ENCODE measurements around the gene ETF1.

Gene ETF1

GRCh38 chr5:138542956-138543729, at the start of gene ETF1:
Gene ETF1, minus strand, starts transcription at chr5:138543236. Its CDS starts 318 bp downstream, at chr5:138542918.
- DNase-seq (ENCODE audit: low read depth), result peak; percentile 99

DNA sequence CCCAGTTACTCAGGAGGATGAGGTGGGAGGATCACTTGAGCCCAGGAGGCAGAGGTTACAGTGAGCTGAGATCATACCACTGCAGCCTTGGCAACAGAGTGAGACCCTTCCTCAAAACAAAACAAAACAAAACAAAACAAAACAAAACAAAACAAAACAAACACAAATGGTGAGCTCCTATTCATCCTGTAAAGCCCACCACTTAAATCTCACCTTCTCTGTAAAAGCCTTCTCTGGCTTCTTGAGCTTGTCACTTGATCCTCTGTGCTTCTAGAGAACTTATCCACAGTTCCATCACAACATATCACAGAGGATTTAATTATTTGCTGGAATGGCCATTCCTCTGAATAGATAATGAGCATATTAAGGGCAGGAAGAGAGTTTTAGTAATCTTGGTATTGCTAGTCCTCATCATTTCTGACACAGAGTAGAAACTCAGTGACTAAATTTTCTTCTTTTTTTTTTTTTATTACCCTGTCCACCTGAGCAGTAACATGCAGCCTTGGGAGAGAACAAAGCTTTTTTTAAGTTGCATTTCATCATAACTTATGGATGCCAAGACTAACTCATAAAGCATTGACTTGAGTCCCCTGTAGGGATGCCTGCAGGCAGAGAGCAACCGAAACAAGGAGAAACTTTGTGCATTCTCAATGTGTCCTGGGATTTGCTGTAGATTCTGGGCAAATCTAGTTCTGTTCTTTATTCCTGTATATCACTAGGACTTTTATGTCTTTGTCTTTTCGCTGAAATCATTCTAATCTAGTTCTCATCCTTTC, 45.2 kb upstream of the ETF1 start:
- no peak for DNase-seq (ENCODE audit: low read depth)

DNA sequence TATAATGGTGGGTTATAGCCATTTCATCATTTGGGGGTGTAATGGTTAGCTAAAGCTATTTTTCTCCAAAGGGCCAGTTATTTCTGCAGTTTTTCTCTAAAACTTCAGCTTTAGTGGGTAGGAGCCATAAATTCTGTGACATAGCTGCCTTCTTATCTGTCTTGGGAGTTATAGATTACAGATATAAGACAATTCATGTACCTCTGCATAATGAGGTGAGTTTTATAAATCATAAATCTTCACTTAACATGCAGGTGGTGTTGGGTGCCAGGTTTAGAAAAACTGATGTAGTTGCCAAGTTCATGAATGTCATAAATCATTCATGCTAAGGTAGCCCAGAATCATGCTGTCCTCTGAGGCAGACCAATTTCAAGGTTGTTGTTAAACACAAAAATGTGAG, 42.1 kb upstream of the ETF1 start:
- DNase-seq (ENCODE audit: low read depth), result no peak

DNA sequence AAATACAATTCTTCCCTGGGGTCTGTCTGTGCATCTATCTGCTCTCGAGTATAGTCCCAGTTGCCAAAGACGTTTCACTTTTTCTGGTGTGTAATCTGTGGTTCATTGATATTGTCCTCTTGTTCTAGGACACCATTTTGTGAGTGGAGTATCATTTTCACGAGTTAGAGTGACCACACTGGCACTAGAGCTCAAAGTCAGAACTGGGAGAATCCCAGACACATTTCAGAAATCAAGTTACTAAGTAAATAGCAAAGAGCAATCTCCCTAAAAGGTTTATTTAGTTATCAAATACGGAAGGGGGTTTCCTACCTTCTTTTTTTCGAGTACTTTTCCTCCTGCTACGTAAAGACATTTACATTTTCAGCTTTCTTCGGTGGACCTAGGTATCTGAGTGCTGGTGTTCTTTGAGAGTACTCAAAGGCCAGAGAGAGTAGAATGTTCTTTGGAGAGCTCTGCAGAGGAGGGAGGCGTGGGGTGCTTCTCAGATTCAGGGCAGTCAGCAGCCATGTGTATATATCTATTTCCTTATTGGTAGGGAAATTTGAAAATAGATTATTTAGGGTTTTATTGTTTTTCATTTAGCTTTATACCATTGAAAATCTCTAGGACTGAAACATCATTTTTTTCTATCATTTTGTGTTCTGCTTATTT, 41.1 kb upstream of the ETF1 start:
- no peak for DNase-seq (ENCODE audit: low read depth)

DNA sequence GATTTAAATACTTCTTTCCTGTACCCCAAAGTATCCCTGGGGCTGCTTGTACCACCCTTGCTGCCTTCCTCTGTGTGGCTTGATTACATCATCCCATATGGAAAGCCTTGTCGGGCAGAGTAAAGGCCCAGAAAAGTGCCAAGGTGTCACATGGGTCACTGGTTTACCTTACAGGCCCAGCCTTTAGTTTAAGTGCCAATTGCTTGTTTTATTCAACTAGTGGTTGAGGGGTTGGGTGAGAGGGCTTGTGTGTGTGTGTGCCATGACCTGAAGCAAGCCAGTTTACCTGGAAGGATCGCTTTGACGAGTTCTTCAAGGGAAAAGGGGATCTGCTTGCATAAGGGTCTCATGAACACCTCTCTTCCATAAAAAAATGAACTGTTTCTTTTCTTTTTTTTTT, 39.9 kb upstream of the ETF1 start:
- DNase-seq (ENCODE audit: low read depth), result no peak

- no peak for DNase-seq (ENCODE audit: low read depth)
Observed at GRCh38 chr5:138580777-138581176, 37.7 kb upstream of the ETF1 start.

- DNase-seq (ENCODE audit: low read depth), result no peak
Observed at GRCh38 chr5:138580001-138580400, 37.0 kb upstream of the ETF1 start.

DNA sequence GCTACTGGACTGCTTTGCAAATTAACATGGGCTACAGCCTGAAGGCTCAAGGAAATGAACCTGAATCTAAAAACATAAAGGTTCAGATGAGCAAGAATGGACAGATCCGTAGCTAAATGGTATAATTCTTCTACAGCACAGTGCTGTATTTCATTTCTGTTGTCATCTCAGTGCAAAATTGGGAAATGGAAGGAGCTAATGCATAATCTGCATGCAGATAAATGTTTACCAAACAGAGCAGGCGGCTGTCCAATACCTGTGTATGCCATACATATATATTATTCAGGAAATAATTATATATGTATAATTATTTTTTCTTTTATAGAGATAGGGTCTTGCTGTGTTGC, 36.5 kb upstream of the ETF1 start:
- no peak for DNase-seq (ENCODE audit: low read depth)

DNA sequence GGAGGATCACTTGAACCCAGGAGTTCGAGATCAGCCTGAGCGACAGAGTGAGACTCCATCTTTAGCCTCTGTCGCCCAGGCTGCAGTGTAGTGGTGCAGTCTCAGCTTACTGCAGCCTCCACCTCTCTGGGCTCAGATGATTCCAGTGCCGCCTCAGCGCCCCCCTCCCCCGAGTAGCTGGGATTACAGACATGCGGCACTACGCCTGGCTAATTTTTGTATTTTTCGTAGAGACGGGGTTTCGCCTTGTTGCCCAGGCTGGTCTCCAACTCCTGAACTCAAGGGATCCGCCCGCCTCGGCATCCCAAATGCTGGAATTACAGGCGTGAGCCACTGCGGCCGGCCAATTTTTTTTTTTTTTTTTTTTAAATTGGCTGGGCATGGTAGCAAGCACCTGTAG, 34.4 kb upstream of the ETF1 start:
- no peak for DNase-seq (ENCODE audit: low read depth)

DNA sequence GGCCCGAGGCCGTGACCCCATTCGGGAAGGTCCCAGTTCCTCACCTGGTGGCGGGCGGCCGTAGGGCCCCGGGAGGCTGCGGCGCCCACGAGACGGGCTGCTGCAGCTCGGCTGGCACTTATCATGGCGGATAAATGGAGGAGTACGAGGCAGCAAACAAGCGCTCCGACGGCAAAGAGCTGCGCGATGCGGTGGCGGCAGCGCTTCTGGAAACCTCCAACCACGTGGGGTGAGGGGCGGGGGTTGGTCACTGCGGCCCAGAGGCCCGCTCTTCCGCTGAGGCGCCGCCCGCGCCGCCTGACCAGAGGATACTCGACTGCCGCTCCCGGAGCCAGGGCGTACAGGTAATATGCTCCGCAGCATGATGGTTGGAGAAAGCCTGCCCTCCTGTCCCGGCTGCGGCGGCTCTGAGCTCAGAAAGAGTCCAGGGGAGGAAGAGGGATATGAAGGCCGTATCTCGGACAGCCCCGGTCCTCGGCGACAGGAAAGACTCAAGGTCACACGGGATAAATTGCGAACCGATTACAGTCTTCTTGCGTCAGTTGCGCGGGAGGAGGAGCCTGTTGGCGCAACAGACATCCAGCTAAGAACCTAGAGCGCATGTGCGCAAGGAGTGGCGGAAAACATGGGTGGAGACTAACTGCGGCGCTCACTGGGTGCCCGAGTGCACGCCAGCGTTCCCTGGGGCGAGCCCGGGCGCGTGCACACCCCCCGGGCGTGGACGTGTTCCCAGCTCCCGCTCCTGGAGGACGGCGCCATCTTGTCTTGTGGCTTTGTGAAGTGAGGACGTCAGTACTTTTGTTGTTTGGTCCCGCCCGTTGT, 32.4 kb upstream of the ETF1 start, which contains the start of gene HSPA9:
Gene HSPA9, minus strand, starts transcription at position 208 of the 822 bp plus-strand sequence. Its CDS starts 83 bp downstream, at position 125.
- peak; percentile 93 for DNase-seq (ENCODE audit: low read depth)

DNA sequence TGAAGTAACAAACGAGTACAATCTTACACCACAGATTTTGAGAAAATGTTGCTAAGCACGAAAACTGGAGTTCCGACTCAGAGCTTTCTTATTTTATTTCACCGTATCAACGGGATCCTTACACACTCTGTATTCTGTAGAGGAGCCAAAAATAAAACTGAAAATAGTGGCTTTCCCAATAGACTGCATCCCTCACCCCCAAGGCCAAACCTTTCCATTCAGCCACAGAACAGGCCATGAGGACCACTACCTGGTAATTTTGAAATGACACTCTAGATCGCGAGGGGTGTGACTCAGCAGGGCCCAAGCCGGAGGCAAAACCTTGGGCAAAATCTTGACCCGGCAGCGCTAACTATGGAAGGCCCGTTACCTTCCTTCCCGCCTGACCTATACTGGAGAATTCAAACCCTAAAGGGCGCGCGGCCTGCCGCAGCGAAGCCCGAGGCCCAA, 31.7 kb upstream of the ETF1 start:
- DNase-seq (ENCODE audit: low read depth), result no peak

- no peak for DNase-seq (ENCODE audit: low read depth)
Observed at GRCh38 chr5:138573949-138574670, 31.1 kb upstream of the ETF1 start.

GRCh38 chr5:138573223-138573622, 30.2 kb upstream of the ETF1 start:
- no peak for DNase-seq (ENCODE audit: low read depth)

GRCh38 chr5:138570871-138571270, 27.8 kb upstream of the ETF1 start:
- DNase-seq (ENCODE audit: low read depth), result no peak

GRCh38 chr5:138569782-138570181, 26.7 kb upstream of the ETF1 start:
- no peak for DNase-seq (ENCODE audit: low read depth)

GRCh38 chr5:138568061-138568824, 25.2 kb upstream of the ETF1 start:
- no peak for DNase-seq (ENCODE audit: low read depth)

DNA sequence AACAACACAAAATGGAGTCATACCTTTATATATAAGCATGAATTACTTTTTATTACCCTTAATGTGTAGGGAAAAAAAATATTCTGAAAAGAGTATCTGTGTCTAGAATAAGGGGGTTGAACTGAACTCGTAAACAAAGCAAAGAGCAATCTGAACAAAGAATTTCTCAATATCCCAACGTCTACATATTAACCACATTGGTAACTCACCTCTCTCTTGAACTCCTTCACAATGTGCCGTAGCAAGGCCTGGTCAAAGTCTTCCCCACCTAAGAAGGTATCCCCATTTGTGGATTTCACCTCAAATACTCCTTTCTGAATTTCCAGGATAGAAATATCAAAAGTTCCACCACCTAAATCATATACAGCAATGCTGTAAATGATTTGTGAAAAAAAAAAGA, 23.8 kb upstream of the ETF1 start:
- DNase-seq (ENCODE audit: low read depth), result no peak

DNA sequence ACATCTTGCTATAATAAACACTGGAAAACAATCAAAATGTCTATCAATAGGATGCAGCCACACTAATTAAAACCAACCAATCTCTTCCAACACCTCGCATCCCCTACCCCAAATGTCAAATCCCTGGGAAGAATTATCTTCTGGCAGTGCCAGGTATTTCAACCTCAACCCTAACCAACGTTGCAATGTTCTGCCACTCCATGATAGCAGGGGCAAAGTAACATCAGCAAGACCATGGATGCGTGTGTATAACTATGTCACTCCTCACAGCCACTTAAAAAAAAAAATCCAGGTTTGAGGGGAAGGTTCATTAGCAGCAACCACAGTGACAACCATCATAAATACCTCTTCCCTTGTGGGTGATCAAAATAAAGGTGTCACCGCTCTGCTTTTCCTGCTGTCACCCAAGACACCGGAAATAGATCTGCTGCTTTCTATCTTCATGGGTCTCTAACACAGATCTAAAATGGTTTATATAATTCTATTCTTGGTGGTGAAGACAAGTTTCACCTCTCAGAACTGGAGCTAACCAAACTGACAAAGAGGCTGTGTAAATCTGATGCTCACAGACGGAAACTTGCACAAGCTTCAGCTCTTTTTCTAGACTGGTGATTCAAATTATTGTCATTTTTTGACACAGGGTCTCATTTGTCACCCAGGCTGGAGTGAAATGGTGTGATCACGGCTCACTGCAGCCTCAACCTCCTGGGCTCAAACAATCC, 22.2 kb upstream of the ETF1 start:
- DNase-seq (ENCODE audit: low read depth), result peak; percentile 19

DNA sequence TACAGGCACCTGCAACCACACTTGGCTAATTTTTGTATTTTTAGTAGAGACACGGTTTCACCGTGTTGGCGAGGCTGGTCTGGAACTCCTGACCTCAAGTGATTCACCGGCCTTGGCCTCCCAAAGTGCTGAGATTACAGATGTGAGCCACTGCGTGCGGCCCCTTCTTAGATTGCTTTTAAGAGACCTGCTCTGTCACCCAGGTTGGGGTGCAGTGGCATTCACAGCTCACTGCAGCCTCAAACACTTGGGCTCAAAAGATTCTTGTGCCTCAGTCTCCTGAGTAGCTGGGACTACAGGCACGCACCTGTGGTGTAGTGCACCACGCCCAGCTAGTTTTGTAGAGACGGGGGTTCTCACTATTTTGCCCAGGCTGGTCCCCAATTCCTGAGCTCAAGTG, 21.2 kb upstream of the ETF1 start:
- no peak for DNase-seq (ENCODE audit: low read depth)
